Body of pancreas (tissue), 4 donors: Measurements from ENCODE around the gene C2CD4D. TPM values are rescaled to one million over a fixed set of nuclear protein-coding genes. Genes with fewer than 3 reads are reported as not detected.

Experiments
- ATAC-seq: fragments of 150-250 bp; one replicate; pipeline ENCODE4 v1.9.1; 2016
- DNase-seq, 4 donors: peaks; one replicate each; pipeline ENCODE4 v3.0.0-alpha.2; 2019
- H3K27ac ChIP-seq, 4 donors: fragments of 200-600 bp; sonication (generic); 1 replicate in 3 of 4; 2 replicates in 1 of 4; pipeline versions ENCODE4 v1.5.1 to v1.6.1; 2016 to 2019; ENCODE audit warnings: mild to moderate bottlenecking in 1 of 4, mixed read lengths in 1 of 4, moderate library complexity in 1 of 4
- H3K27me3 ChIP-seq, 2 donors: fragments of 200-600 bp; sonication (generic); one replicate each; pipeline ENCODE4 v1.6.0; 2016; ENCODE audit warnings: mild to moderate bottlenecking in 1 of 2
- H3K36me3 ChIP-seq, 2 donors: fragments of 200-600 bp; sonication (generic); replicated peaks in 1 of 2; 2 replicates each; pipeline ENCODE4 v1.5.1; 2016; ENCODE audit warnings: low read depth in 2 of 2; ENCODE audit not compliant: insufficient read depth in 1 of 2
- H3K4me1 ChIP-seq: fragments of 200-600 bp; sonication (generic); one replicate; pipeline ENCODE4 v1.6.0; 2016
- H3K4me3 ChIP-seq, 2 donors: fragments of 200-600 bp; sonication (generic); 1 replicate in 1 of 2; 2 replicates in 1 of 2; pipeline ENCODE4 v1.5.1; 2016 to 2019
- H3K9me3 ChIP-seq, 3 donors: fragments of 200-600 bp; sonication (generic); 1 replicate in 2 of 3; 2 replicates in 1 of 3; pipeline ENCODE4 v1.5.1; 2016
- CTCF ChIP-seq, 7 experiments: fragments of 450-650 bp in 4 of 7; fragments of 200-600 bp in 3 of 7; sonication (generic) in 3 of 7; IDR thresholded peaks; one replicate each; pipeline ENCODE4 v1.5.1; 2016 to 2019; ENCODE audit warnings: antibody characterized with exemption in 7 of 7
- POLR2A ChIP-seq, 3 donors: fragments of 450-650 bp; IDR thresholded peaks; one replicate each; pipeline ENCODE4 v1.6.1; 2016; ENCODE audit warnings: antibody characterized with exemption in 3 of 3, mild to moderate bottlenecking in 2 of 3
- WGBS, 2 donors: methylation state at CpG; one replicate each; pipeline ENCODE4 v1.1.5; 2017; 5-methylcytosine and 5-hydroxymethylcytosine counted together
- intact Hi-C: fragments of 100-400 bp; cut with DNase I; formaldehyde crosslinking; loops from one replicate; pipeline ENCODE4 v1.15.1; 2023
- total RNA-seq, 2 donors: library from RNA; depleted of rRNA; stranded (reverse); fragments of >200 nt; gene quantifications; one replicate each; pipeline ENCODE4 v1.1.0, GENCODE V29; 2016

The C2CD4D gene
- total RNA-seq, 2 donors from 2014 or later = 0.26 to 2.6 TPM

- WGBS, 2 donors = 66 to 70% methylated on average over 9 to 11 of the region's 11 CpGs
- TF ChIP-seq POLR2A (IDR thresholded peaks at IDR 0.05) (no peak), CTCF (IDR thresholded peaks at IDR 0.05) (no peak)
- no peak overlapping the region for H3K27ac ChIP-seq
- intact Hi-C loops = no loop called here
- no peaks in the 10 kb centered on the region for H3K36me3 ChIP-seq
- ATAC-seq = no peak
- no peak for DNase-seq
- peaks cover 8% of the 10 kb centered on the region for H3K4me1 ChIP-seq
- H3K27me3 ChIP-seq = no peaks in the 10 kb centered on the region
- H3K4me3 ChIP-seq = no peak overlapping the region
- H3K9me3 ChIP-seq = no peaks in the 10 kb centered on the region
Measured at GRCh38 chr1:151847867-151848596, 8.4 kb upstream of the C2CD4D start.

GRCh38 chr1:151846686-151847237 is 7.1 kb upstream of the C2CD4D start:
- Histone ChIP-seq H3K4me3 (no peak overlapping the region), H3K4me1 (peaks cover 8% of the 10 kb centered on the region), H3K27me3 (no peaks in the 10 kb centered on the region), H3K27ac (no peak overlapping the region), H3K9me3 (no peaks in the 10 kb centered on the region), H3K36me3 (no peaks in the 10 kb centered on the region)
- no peak for ATAC-seq
- 84 to 88% methylated on average over 8 of the region's 8 CpGs for WGBS, 2 donors
- no peak for DNase-seq
- no peak for TF ChIP-seq POLR2A (IDR thresholded peaks at IDR 0.05)
- no peak for TF ChIP-seq CTCF (IDR thresholded peaks at IDR 0.05)
- intact Hi-C loops = no loop called here

- peak in 1 of 4 donors; percentile 45 for DNase-seq
- Histone ChIP-seq H3K27me3 (no peaks in the 10 kb centered on the region), H3K9me3 (no peaks in the 10 kb centered on the region), H3K4me3 (no peak overlapping the region), H3K36me3 (no peaks in the 10 kb centered on the region), H3K4me1 (peaks cover 10% of the 10 kb centered on the region), H3K27ac (peak overlapping the region in 2 of 4 donors; percentile 5 to 16)
- peak in 4 of 7 experiments; percentile 5 to 15 (median 12) for TF ChIP-seq CTCF (IDR thresholded peaks at IDR 0.05)
- TF ChIP-seq POLR2A (IDR thresholded peaks at IDR 0.05) = no peak
- intact Hi-C loops = no loop called here
- 13 to 19% methylated on average over 6 of the region's 6 CpGs for WGBS, 2 donors
- peak; percentile 59 for ATAC-seq
Measured at GRCh38 chr1:151846062-151846568, 6.5 kb upstream of the C2CD4D start.

- 69 to 71% methylated on average over 2 of the region's 2 CpGs for WGBS, 2 donors
- no peak overlapping the region for H3K27ac ChIP-seq
- H3K4me3 ChIP-seq = no peak overlapping the region
- H3K27me3 ChIP-seq = no peaks in the 10 kb centered on the region
- intact Hi-C loops = no loop called here
- ATAC-seq (no peak), DNase-seq (no peak)
- H3K36me3 ChIP-seq = no peaks in the 10 kb centered on the region
- H3K4me1 ChIP-seq = peaks cover 36% of the 10 kb centered on the region
- H3K9me3 ChIP-seq = no peaks in the 10 kb centered on the region
- no peak for TF ChIP-seq POLR2A (IDR thresholded peaks at IDR 0.05)
- no peak for TF ChIP-seq CTCF (IDR thresholded peaks at IDR 0.05)
Measured at GRCh38 chr1:151843398-151843797, 3.8 kb upstream of the C2CD4D start.
